Chondrocyte (in vitro differentiated cells): ENCODE measurements around the gene ATF7. TPM values are rescaled to one million over a fixed set of nuclear protein-coding genes. Genes with fewer than 3 reads are reported as not detected.

ENCODE experiments used
- DNase-seq: peaks from one replicate; pipeline ENCODE4 v3.0.0; 2021; ENCODE audit warnings: mixed read lengths, low spot score
- H3K27ac Mint-ChIP-seq: one replicate; pipeline ENCODE4 v1.8.0; 2021; ENCODE audit warnings: mild to moderate bottlenecking, moderate library complexity, mixed read lengths; ENCODE audit not compliant: unreplicated experiment
- H3K27me3 Mint-ChIP-seq: 2 replicates; pipeline ENCODE4 v1.8.0; 2021; ENCODE audit warnings: low read depth, mixed read lengths
- H3K36me3 Mint-ChIP-seq: 2 replicates; pipeline ENCODE4 v1.8.0; 2021; ENCODE audit warnings: low read depth, mixed read lengths
- H3K4me1 Mint-ChIP-seq: 2 replicates; pipeline ENCODE4 v1.8.0; 2021; ENCODE audit warnings: low read depth, mild to moderate bottlenecking, mixed read lengths
- H3K4me3 Mint-ChIP-seq: one replicate; pipeline ENCODE4 v1.8.0; 2021; ENCODE audit warnings: mild to moderate bottlenecking, moderate library complexity, mixed read lengths; ENCODE audit not compliant: unreplicated experiment
- H3K9me3 Mint-ChIP-seq: 2 replicates; pipeline ENCODE4 v1.8.0; 2021; ENCODE audit warnings: low read depth, mixed read lengths
- CTCF ChIP-seq: fragments of 200-600 bp; sonication (generic); IDR thresholded peaks from 2 replicates; pipeline ENCODE4 v1.5.0; 2021; ENCODE audit warnings: antibody characterized with exemption, mild to moderate bottlenecking, moderate library complexity
- total RNA-seq: library from RNA; stranded (reverse); gene quantifications from 3 replicates; pipeline ENCODE4 v1.2.1, GENCODE V29; 2021

Gene ATF7
- total RNA-seq, 1 donor from 2014 or later, result 44.4 TPM

GRCh38 chr12:53500776-53501614 is 125.2 kb downstream of the ATF7 start, which contains the start of gene TARBP2:
TARBP2 (plus strand) TSS chr12:53501283; CDS start chr12:53501409, 126 bp downstream.
- H3K27me3 Mint-ChIP-seq, result no peaks in the 10 kb centered on the region
- H3K9me3 Mint-ChIP-seq, result no peaks in the 10 kb centered on the region
- DNase-seq, result peak; percentile 98
- H3K27ac Mint-ChIP-seq, result peak within 1 kb of the TSS; percentile 97
- peak; percentile 40 for TF ChIP-seq CTCF
- H3K4me1 Mint-ChIP-seq, result peaks cover 63% of the 10 kb centered on the region
- H3K36me3 Mint-ChIP-seq, result peaks cover 3% of the 10 kb centered on the region
- peak within 1 kb of the TSS; percentile 90 for H3K4me3 Mint-ChIP-seq

- Mint-ChIP-seq H3K9me3 (no peaks in the 10 kb centered on the region), H3K36me3 (no peaks in the 10 kb centered on the region), H3K4me3 (peak overlapping the region; percentile 90), H3K27me3 (no peaks in the 10 kb centered on the region), H3K4me1 (peaks cover 59% of the 10 kb centered on the region), H3K27ac (peak overlapping the region; percentile 97)
- TF ChIP-seq CTCF, result no peak
- DNase-seq, result no peak
Measured at GRCh38 chr12:53500142-53500775, 125.9 kb downstream of the ATF7 start.

GRCh38 chr12:53499266-53500141 is 126.7 kb downstream of the ATF7 start, which contains the start of gene MAP3K12:
MAP3K12 (minus strand) TSS chr12:53499458; CDS start chr12:53487391, 12,067 bp downstream.
- H3K27ac Mint-ChIP-seq, result peak within 1 kb of the TSS; percentile 97
- no peak for DNase-seq
- TF ChIP-seq CTCF, result peak; percentile 30
- H3K4me3 Mint-ChIP-seq, result peak within 1 kb of the TSS; percentile 90
- peaks cover 54% of the 10 kb centered on the region for H3K4me1 Mint-ChIP-seq
- H3K9me3 Mint-ChIP-seq, result no peaks in the 10 kb centered on the region
- no peaks in the 10 kb centered on the region for H3K36me3 Mint-ChIP-seq
- H3K27me3 Mint-ChIP-seq, result no peaks in the 10 kb centered on the region

- no peaks in the 10 kb centered on the region for H3K36me3 Mint-ChIP-seq
- peak overlapping the region; percentile 90 for H3K4me3 Mint-ChIP-seq
- no peak for DNase-seq
- no peak overlapping the region for H3K27ac Mint-ChIP-seq
- no peak for TF ChIP-seq CTCF
- H3K9me3 Mint-ChIP-seq, result no peaks in the 10 kb centered on the region
- H3K4me1 Mint-ChIP-seq, result peaks cover 64% of the 10 kb centered on the region
- H3K27me3 Mint-ChIP-seq, result no peaks in the 10 kb centered on the region
Measured at GRCh38 chr12:53498235-53498630, 127.9 kb downstream of the ATF7 start.

- H3K36me3 Mint-ChIP-seq, result no peaks in the 10 kb centered on the region
- H3K9me3 Mint-ChIP-seq, result no peaks in the 10 kb centered on the region
- peaks cover 63% of the 10 kb centered on the region for H3K4me1 Mint-ChIP-seq
- no peaks in the 10 kb centered on the region for H3K27me3 Mint-ChIP-seq
- H3K4me3 Mint-ChIP-seq, result no peak overlapping the region
- no peak for DNase-seq
- TF ChIP-seq CTCF, result no peak
- H3K27ac Mint-ChIP-seq, result no peak overlapping the region
Measured at GRCh38 chr12:53497461-53497860, 128.7 kb downstream of the ATF7 start.
